ENCODE results near the gene NDUFS6.
"Not testable (repeated sequence)": the region's sequence is repeated elsewhere in the genome, so short reads cannot be mapped to it uniquely, and the experiment has no call there.

The NDUFS6 gene

GRCh38 chr5:1783216-1783554, 18.0 kb upstream of the NDUFS6 start:
- DNase-seq (ENCODE audit: low spot score), result no peak

- DNase-seq (ENCODE audit: low spot score), result no peak
Measured at GRCh38 chr5:1784197-1785050, 16.8 kb upstream of the NDUFS6 start.

- no peak for DNase-seq (ENCODE audit: low spot score)
Measured at GRCh38 chr5:1785062-1785461, 16.1 kb upstream of the NDUFS6 start.

GRCh38 chr5:1785984-1786383, 15.2 kb upstream of the NDUFS6 start:
- no peak for DNase-seq (ENCODE audit: low spot score)

GRCh38 chr5:1786621-1787471, 14.4 kb upstream of the NDUFS6 start:
- no peak for DNase-seq (ENCODE audit: low spot score)

GRCh38 chr5:1787472-1788047, 13.6 kb upstream of the NDUFS6 start:
- no peak for DNase-seq (ENCODE audit: low spot score)

- DNase-seq (ENCODE audit: low spot score), result no peak
Measured at GRCh38 chr5:1788200-1788599, 13.0 kb upstream of the NDUFS6 start.

- no peak for DNase-seq (ENCODE audit: low spot score)
Measured at GRCh38 chr5:1788828-1789227, 12.4 kb upstream of the NDUFS6 start.

GRCh38 chr5:1789438-1789833, 11.8 kb upstream of the NDUFS6 start:
- not testable (repeated sequence) for DNase-seq (ENCODE audit: low spot score)

- DNase-seq (ENCODE audit: low spot score), result no peak
Measured at GRCh38 chr5:1789834-1790471, 11.3 kb upstream of the NDUFS6 start.

- no peak for DNase-seq (ENCODE audit: low spot score)
Measured at GRCh38 chr5:1791176-1791575, 10.0 kb upstream of the NDUFS6 start.

- DNase-seq (ENCODE audit: low spot score), result peak; percentile 90
Measured at GRCh38 chr5:1792842-1793266, 8.4 kb upstream of the NDUFS6 start.

GRCh38 chr5:1793301-1793740, 7.9 kb upstream of the NDUFS6 start:
- no peak for DNase-seq (ENCODE audit: low spot score)

GRCh38 chr5:1793966-1794900, 7.0 kb upstream of the NDUFS6 start:
- DNase-seq (ENCODE audit: low spot score), result no peak

- no peak for DNase-seq (ENCODE audit: low spot score)
Measured at GRCh38 chr5:1794901-1795290, 6.3 kb upstream of the NDUFS6 start.

GRCh38 chr5:1795506-1795905, 5.7 kb upstream of the NDUFS6 start:
- DNase-seq (ENCODE audit: low spot score), result no peak

- no peak for DNase-seq (ENCODE audit: low spot score)
Measured at GRCh38 chr5:1795931-1796330, 5.3 kb upstream of the NDUFS6 start.

- no peak for DNase-seq (ENCODE audit: low spot score)
Measured at GRCh38 chr5:1796371-1797102, 4.7 kb upstream of the NDUFS6 start.

GRCh38 chr5:1797103-1797800, 4.0 kb upstream of the NDUFS6 start:
- no peak for DNase-seq (ENCODE audit: low spot score)

- no peak for DNase-seq (ENCODE audit: low spot score)
Measured at GRCh38 chr5:1797855-1798254, 3.4 kb upstream of the NDUFS6 start.

Data from CD4-positive, alpha-beta T cell treated with Interleukin-15 for 4 hours (primary cell).